Fibroblast of skin of left quadriceps (primary cell): Measurements from ENCODE around the gene USP34.
A peak's percentile ranks its signal among the peaks of the same experiment; 100 is the strongest.

Experiments used
- DNase-seq, 2 experiments: peaks; one replicate each; pipeline ENCODE4 v3.0.0-alpha.2; 2013; ENCODE audit warnings: low read depth in 2 of 2

The USP34 gene

DNA sequence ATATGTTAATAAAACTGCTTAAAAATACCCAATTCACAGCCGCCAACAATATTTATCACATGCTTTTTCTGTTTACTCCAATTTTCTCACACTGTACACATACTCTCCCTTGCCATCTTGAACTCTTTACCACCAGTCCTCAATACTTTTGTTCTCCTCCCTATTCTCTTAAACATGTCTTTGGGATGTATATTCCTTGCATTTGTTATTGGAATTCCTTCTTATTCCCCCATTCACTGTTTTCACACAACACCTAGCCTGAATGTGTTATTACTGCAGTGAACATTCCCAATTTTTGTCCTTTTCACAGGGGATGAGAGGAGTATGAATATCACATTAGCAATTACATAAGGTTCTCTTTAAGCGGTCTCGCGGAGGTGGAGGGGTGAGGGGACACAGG lies 94.7 kb downstream of the USP34 start:
- DNase-seq = no peak

DNA sequence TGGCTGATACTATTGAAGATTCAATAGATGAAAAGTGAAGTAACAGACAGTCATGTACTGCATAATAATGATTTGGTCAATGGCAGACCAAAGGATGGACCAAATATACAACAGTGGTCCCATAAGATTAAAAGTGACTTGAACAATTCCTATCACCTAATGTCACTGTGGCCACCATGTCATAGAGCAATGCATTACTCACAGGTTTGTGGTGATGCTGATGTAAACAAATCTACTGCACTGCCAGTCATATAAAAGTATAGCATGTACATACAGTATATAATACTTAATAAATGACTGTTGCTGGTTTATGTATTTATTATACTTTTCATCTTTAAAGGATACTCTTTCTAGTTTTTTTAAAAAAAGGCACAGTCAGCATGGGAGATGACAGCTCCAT lies 99.9 kb downstream of the USP34 start:
- no peak for DNase-seq

- DNase-seq = no peak
These were observed 101.9 kb downstream of the USP34 start for GRCh38 chr2:61368687-61369665.

DNA sequence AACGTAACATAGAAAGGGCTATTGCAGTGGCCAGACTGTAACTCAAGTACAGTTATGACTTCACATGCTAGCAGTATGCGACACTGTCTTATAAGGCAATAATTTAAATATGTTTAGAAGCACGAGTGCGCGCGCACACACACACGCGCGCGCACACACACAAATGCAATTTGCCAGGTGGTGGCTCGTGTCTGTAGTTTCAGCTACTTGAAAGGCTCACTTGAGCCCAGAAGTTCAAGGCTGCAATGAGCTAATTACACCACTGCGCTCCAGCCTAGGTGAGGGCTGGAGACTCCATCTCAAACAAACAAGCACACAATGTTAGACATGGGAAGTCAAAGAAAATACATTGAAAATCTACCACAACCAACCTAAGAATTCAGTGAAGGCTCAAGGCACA lies 103.7 kb downstream of the USP34 start:
- no peak for DNase-seq

- no peak for DNase-seq
These were observed 107.3 kb downstream of the USP34 start for GRCh38 chr2:61363580-61363979.

DNA sequence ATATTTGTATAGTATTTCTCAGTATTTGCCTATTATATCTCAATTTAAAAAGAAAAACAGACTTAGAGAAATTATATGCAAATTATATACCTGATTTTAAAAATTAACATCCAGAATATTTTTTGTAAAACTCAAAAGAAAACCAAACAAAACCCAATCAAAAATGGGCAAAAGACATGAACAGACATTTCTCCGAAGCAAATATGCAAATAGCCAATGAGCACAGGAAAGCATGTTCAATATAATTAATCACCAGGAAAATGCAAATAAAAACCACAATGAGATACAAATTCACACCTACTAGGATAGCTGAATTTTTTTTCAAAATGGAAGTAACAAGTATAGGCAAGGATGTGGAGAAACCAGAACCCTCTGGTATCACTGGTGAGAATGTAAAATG lies 108.0 kb downstream of the USP34 start:
- no peak for DNase-seq

- DNase-seq = no peak
These were observed 109.8 kb downstream of the USP34 start for GRCh38 chr2:61361068-61361467.

DNA sequence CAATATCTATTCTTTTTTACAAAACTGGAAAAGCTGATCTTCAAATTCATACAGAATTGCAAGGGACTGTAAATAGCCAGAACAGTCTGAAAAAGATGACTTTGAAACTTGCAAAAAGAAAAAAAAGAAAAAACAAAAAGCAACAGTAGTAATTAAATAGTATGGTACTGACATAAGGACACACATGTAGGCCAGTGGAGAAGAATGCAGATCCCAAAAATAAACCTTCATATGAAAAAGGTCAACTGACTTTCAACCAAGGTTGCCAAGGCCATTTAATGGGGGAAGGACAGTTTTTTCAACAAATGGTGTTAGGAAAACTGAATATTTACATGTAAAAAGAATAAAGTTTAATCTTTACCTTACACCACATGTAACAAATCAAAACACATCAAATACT lies 111.8 kb downstream of the USP34 start:
- DNase-seq = no peak

- DNase-seq = no peak
These were observed 113.2 kb downstream of the USP34 start for GRCh38 chr2:61357681-61358080.

- peak; percentile 45 to 50 for DNase-seq
These were observed 113.9 kb downstream of the USP34 start for GRCh38 chr2:61356958-61357350.

GRCh38 chr2:61356261-61356957 lies 114.5 kb downstream of the USP34 start:
- peak in 1 of 2 experiments; percentile 15 for DNase-seq

DNA sequence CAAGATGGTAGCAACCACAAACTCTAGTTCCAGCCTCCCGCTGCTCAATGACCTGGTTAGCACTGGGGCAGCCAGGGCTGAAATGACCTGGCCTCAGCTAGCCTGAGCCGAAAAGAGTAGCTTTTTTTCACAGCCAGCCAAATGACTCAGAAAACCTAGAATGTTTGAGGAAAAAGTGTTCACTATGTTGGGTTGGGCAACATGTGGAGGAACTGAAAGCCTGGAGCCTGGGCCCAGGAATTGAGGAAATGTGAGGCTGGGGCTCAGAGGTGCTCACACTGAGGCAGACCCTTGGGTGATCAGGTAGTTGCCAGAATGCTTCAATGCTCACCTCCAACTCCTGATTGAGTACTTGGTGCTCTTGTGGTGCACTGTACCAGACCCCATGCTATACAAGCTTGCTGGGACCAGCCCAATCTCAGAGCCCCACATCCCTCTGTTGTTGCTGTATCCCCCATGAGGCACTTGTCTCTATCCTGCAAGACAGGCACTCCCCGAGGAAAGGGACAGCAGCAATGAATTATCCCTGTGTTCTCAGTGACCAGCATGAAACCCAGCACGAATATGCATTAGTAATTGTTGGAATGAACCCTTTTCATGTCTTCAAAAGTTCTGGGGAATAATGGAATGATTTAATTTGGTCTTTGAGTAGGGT lies 116.2 kb downstream of the USP34 start:
- DNase-seq = no peak

GRCh38 chr2:61353909-61354308 lies 117.0 kb downstream of the USP34 start:
- DNase-seq = no peak

- no peak for DNase-seq
These were observed 120.1 kb downstream of the USP34 start for GRCh38 chr2:61350777-61351176.

- no peak for DNase-seq
These were observed 127.7 kb downstream of the USP34 start for GRCh38 chr2:61343141-61343540.

GRCh38 chr2:61340242-61340641 lies 130.6 kb downstream of the USP34 start:
- DNase-seq = peak in 1 of 2 experiments; percentile 16

DNA sequence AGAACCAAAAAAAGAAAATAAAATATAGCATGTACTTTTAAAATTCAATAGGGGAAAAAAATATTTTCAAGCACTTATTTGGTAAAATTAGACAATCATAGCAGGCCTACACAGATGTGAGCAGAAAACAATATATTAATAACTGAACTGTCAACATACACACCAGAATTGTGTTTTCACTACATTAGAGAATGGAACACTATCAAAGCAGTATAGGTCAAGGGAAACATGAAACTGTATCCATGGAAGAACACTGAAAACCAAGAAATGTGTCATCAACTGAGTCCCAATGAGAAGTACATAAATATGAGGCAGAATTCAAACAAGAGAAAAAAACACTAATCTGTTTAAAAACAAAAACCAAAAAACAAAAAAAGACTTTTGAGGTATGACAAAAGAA lies 132.4 kb downstream of the USP34 start:
- no peak for DNase-seq

DNA sequence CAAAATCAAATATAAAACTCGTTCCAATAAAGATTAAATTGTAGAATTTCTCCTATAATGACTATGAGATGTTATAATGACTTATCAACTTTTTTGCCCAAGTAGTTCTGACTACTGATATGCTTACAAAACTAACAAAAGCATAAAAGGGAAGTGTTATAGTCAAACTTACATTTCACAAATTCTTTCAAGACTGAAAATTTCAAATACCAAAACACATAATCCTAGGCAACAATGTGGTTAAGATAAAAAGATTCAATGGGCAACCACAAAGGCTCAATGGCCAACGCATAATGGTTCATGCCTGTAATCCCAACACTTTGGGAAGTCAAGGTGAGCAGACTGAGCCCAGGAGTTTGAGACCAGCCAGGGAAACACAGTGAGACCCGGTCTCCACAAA lies 135.7 kb downstream of the USP34 start:
- DNase-seq = no peak

DNA sequence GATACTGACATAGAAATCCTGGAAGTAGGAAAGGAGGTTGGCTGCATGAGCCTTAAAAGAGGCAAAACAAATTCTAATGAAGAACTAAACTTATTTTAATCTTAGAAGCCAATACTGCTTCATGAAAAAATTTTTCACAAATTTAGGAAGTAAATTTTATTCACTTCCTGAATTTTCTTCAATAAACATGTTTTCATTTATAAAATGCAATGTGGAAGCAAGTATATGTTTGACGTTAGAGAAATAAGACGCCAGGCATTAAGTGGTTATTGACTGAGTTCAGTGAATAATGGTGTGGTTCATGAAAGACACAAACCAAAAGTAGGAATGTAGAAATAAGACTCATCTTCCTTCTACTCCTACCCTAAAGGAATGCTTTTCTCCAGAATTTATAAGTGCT lies 136.4 kb downstream of the USP34 start:
- no peak for DNase-seq

DNA sequence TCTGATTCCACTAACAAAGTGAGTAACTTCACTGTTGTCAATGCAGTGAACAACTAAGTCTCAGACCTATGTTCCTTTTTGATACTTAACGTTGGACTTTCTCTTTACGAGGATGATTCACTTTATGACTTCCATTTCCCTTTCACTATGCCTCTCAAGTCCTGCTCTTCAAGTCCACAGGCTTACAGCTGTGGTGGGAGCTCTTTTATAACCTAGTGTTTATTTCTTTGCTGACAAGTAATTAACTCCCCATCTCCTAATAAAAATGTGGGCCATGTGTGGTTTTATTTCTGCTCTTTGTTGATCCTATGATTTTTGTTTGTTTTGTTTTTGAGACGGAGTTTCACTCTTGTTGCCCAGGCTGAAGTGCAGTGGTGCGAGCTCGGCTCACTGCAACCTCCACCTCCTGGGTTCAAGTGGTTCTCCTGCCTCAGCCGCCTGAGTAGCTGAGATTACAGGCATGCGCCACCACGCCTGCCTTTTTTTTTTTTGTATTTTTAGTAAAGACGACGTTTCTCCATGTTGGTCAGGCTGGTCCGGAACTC lies 142.1 kb downstream of the USP34 start:
- DNase-seq = peak; percentile 11 to 25

GRCh38 chr2:61327173-61327572 lies 143.7 kb downstream of the USP34 start:
- no peak for DNase-seq

DNA sequence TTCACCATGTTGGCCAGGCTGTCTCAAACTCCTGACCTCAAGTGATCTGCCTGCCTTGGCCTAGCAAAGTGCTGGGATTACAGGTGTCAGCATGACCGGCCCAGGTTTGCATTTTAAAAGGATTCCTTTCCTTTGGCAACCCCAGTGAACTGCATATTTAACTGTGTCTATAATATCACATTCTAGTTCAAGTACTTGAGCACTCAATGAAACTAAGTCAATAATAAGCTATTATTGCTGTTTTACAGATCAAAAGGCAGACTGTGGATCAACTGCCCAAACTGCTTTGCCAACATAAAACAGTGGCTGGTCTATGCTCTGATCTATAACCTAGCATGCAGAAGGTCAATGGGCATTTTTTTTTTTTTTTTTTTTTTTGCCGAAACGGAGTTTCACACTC lies 144.5 kb downstream of the USP34 start:
- no peak for DNase-seq
